H1 (cell line): ENCODE data around the gene FAM200B. TPM values are rescaled to one million over a fixed set of nuclear protein-coding genes. Genes with fewer than 3 reads are reported as not detected.

Experiments
- CTCF ChIA-PET: fragments of 300-600 bp; sonication (Branson Sonifier 250); formaldehyde crosslinking; loops from one replicate; lab custom pipeline; 2021; ENCODE audit not compliant: partially characterized antibody; lab: Charles Lee
- POLR2A ChIA-PET: fragments of 300-600 bp; sonication (Branson Sonifier 250); formaldehyde crosslinking; loops from one replicate; lab custom pipeline; 2021; ENCODE audit warnings: inconsistent platforms; ENCODE audit not compliant: partially characterized antibody; lab: Charles Lee
- DNase-seq, 2 experiments: peaks; one replicate each; pipeline versions ENCODE4 v3.0.0 to v3.0.0-alpha.2; 2010 to 2022; ENCODE audit warnings: low spot score in 2 of 2, low read depth in 1 of 2, mixed read lengths in 1 of 2
- FAIRE-seq: peaks from 2 replicates; lab custom pipeline; 2011; peaks lifted over from hg19 to GRCh38; lab: Jason Lieb, UNC
- H2AFZ ChIP-seq: 2 replicates; pipeline ENCODE4 v1.8.1; 2012; ENCODE audit warnings: low read length, inconsistent platforms
- H2AK5ac ChIP-seq: 2 replicates; pipeline ENCODE4 v1.6.1; 2013; ENCODE audit warnings: low read depth, low read length
- H2BK120ac ChIP-seq: replicated peaks from 2 replicates; pipeline ENCODE3; 2013; ENCODE audit warnings: low read depth, low read length, inconsistent platforms
- H2BK12ac ChIP-seq: 2 replicates; pipeline ENCODE4 v1.6.1; 2013; ENCODE audit warnings: low read depth, low read length
- H2BK15ac ChIP-seq: 2 replicates; pipeline ENCODE4 v1.6.1; 2013; ENCODE audit warnings: low read length
- H2BK20ac ChIP-seq: 2 replicates; pipeline ENCODE4 v1.6.1; 2013; ENCODE audit warnings: low read length
- H2BK5ac ChIP-seq: 2 replicates; pipeline ENCODE4 v1.6.1; 2013; ENCODE audit warnings: low read depth, low read length
- H3K14ac ChIP-seq: 2 replicates; pipeline ENCODE4 v1.6.1; 2013; ENCODE audit warnings: inconsistent platforms; ENCODE audit not compliant: insufficient read length
- H3K18ac ChIP-seq: 2 replicates; pipeline ENCODE4 v1.6.1; 2013; ENCODE audit warnings: low read length; ENCODE audit errors: extremely low read depth
- H3K23ac ChIP-seq: 2 replicates; pipeline ENCODE4 v1.6.1; 2013; ENCODE audit warnings: inconsistent platforms; ENCODE audit not compliant: insufficient read length
- H3K23me2 ChIP-seq: 2 replicates; pipeline ENCODE4 v1.6.1; 2013; ENCODE audit warnings: low read depth, low read length
- H3K27ac ChIP-seq: 2 replicates; pipeline ENCODE4 v1.6.1; 2011; ENCODE audit warnings: low read depth, low read length, inconsistent platforms
- H3K27me3 ChIP-seq, 4 experiments: replicated peaks in 1 of 4; 1 replicate in 1 of 4; 2 replicates in 3 of 4; pipeline versions ENCODE4 v1.6.1 to v1.8.1; 2011 to 2013; ENCODE audit warnings: low read length in 3 of 4, mild to moderate bottlenecking in 3 of 4, inconsistent platforms in 2 of 4, mixed read lengths in 2 of 4, moderate library complexity in 1 of 4; ENCODE audit not compliant: control insufficient read depth in 3 of 4, insufficient read depth in 3 of 4; ENCODE audit errors: extremely low read depth in 1 of 4
- H3K36me3 ChIP-seq, 4 experiments: 2 replicates each; pipeline versions ENCODE4 v1.6.1 to v1.8.1; 2011 to 2013; ENCODE audit warnings: mild to moderate bottlenecking in 4 of 4, low read length in 3 of 4, moderate library complexity in 2 of 4, control low read depth in 1 of 4, inconsistent platforms in 1 of 4; ENCODE audit not compliant: insufficient read depth in 4 of 4, control insufficient read depth in 2 of 4
- H3K4ac ChIP-seq: replicated peaks from 2 replicates; pipeline ENCODE3; 2013; ENCODE audit warnings: low read length, low read depth, mixed read lengths, inconsistent platforms; ENCODE audit not compliant: insufficient read length
- H3K4me1 ChIP-seq, 4 experiments: replicated peaks in 1 of 4; 1 replicate in 1 of 4; 2 replicates in 3 of 4; pipeline versions ENCODE4 v1.6.1 to v1.8.1; 2011 to 2013; ENCODE audit warnings: low read length in 3 of 4, inconsistent platforms in 2 of 4, mixed read lengths in 1 of 4; ENCODE audit not compliant: insufficient read depth in 4 of 4, control insufficient read depth in 3 of 4
- H3K4me2 ChIP-seq, 2 experiments: 2 replicates each; pipeline versions ENCODE4 v1.6.1 to v1.8.1; 2011 to 2013; ENCODE audit warnings: low read depth in 2 of 2, low read length in 2 of 2, control low read depth in 1 of 2, inconsistent platforms in 1 of 2, mild to moderate bottlenecking in 1 of 2; ENCODE audit not compliant: insufficient read depth in 1 of 2
- H3K4me3 ChIP-seq, 4 experiments: fragments of 200-600, 300-600 bp in 1 of 4; sonication (generic), shearing (Covaris generic), sonication (Bioruptor Twin) in 1 of 4; 2 replicates each; pipeline versions ENCODE4 v1.5.1 to v1.8.1; 2011 to 2016; ENCODE audit warnings: low read length in 4 of 4, low read depth in 3 of 4, control low read depth in 2 of 4, inconsistent platforms in 2 of 4, mild to moderate bottlenecking in 2 of 4, mixed read lengths in 1 of 4, moderate library complexity in 1 of 4; ENCODE audit not compliant: insufficient read depth in 2 of 4; ENCODE audit errors: extremely low read depth in 1 of 4
- H3K56ac ChIP-seq: replicated peaks from 2 replicates; pipeline ENCODE3; 2013; ENCODE audit warnings: low read depth, mild to moderate bottlenecking, mixed read lengths, low read length, inconsistent platforms; ENCODE audit not compliant: insufficient read length
- H3K79me1 ChIP-seq: 2 replicates; pipeline ENCODE4 v1.6.1; 2013; ENCODE audit warnings: low read depth, low read length, control low read depth
- H3K79me2 ChIP-seq, 2 experiments: 2 replicates each; pipeline versions ENCODE4 v1.6.1 to v1.8.1; 2012 to 2013; ENCODE audit warnings: low read length in 2 of 2, mild to moderate bottlenecking in 2 of 2, inconsistent platforms in 1 of 2; ENCODE audit not compliant: insufficient read depth in 2 of 2, control insufficient read depth in 1 of 2
- H3K9ac ChIP-seq, 4 experiments: replicated peaks in 1 of 4; 1 replicate in 1 of 4; 2 replicates in 3 of 4; pipeline versions ENCODE4 v1.6.1 to v1.8.1; 2011 to 2013; ENCODE audit warnings: low read depth in 3 of 4, low read length in 3 of 4, control low read depth in 2 of 4, mild to moderate bottlenecking in 2 of 4, moderate library complexity in 2 of 4, inconsistent platforms in 1 of 4; ENCODE audit errors: extremely low read depth in 1 of 4
- H3K9me3 ChIP-seq, 2 experiments: 2 replicates each; pipeline versions ENCODE4 v1.6.1 to v1.8.1; 2012 to 2013; ENCODE audit warnings: mild to moderate bottlenecking in 2 of 2, moderate library complexity in 2 of 2, control low read depth in 1 of 2, inconsistent platforms in 1 of 2, low read depth in 1 of 2, low read length in 1 of 2, mixed read lengths in 1 of 2; ENCODE audit not compliant: insufficient read depth in 2 of 2
- H4K20me1 ChIP-seq, 2 experiments: replicated peaks in 1 of 2; 2 replicates each; pipeline versions ENCODE3 to v1.8.1; 2011 to 2013; ENCODE audit warnings: inconsistent platforms in 2 of 2, low read length in 2 of 2, mild to moderate bottlenecking in 1 of 2; ENCODE audit not compliant: insufficient read depth in 2 of 2, control insufficient read depth in 1 of 2
- H4K5ac ChIP-seq: 2 replicates; pipeline ENCODE4 v1.6.1; 2013; ENCODE audit warnings: low read length, low read depth, mixed read lengths, inconsistent platforms; ENCODE audit not compliant: insufficient read length
- H4K8ac ChIP-seq: 2 replicates; pipeline ENCODE4 v1.8.0; 2013; ENCODE audit warnings: mild to moderate bottlenecking, moderate library complexity, low read length, inconsistent platforms; ENCODE audit not compliant: insufficient read depth; ENCODE audit errors: extremely low read depth
- H4K91ac ChIP-seq: replicated peaks from 2 replicates; pipeline ENCODE3; 2013; ENCODE audit warnings: low read length, mixed read lengths, inconsistent platforms; ENCODE audit not compliant: insufficient read length
- ATF3 ChIP-seq: IDR thresholded peaks from 2 replicates; pipeline ENCODE4 v1.6.1; 2011; ENCODE audit warnings: low read depth, mild to moderate bottlenecking, low read length; ENCODE audit not compliant: insufficient read depth
- CHD1 ChIP-seq: IDR thresholded peaks from 2 replicates; pipeline ENCODE4 v1.6.1; 2012; ENCODE audit warnings: low read depth, low read length, improper control_type of control experiment
- CREB1 ChIP-seq: IDR thresholded peaks from 2 replicates; pipeline ENCODE4 v1.6.1; 2012; ENCODE audit warnings: inconsistent platforms
- HDAC6 ChIP-seq: IDR thresholded peaks from one replicate; pipeline ENCODE4 v1.7.1; 2012; ENCODE audit warnings: low read depth, mild to moderate bottlenecking, inconsistent platforms, low read length, moderate library complexity
- NRF1 ChIP-seq: IDR thresholded peaks from 2 replicates; pipeline ENCODE4 v1.6.1; 2011; ENCODE audit warnings: mild to moderate bottlenecking, low read depth, low read length, improper control_type of control experiment
- POLR2A ChIP-seq, 2 experiments: IDR thresholded peaks; 1 replicate in 1 of 2; 2 replicates in 1 of 2; pipeline ENCODE4 v1.6.1; 2011; ENCODE audit warnings: low read depth in 2 of 2, low read length in 2 of 2, mild to moderate bottlenecking in 2 of 2; ENCODE audit errors: control extremely low read depth in 1 of 2
- TCF12 ChIP-seq: IDR thresholded peaks from 2 replicates; pipeline ENCODE4 v1.6.1; 2011; ENCODE audit warnings: low read depth, mild to moderate bottlenecking, low read length
- WGBS, 2 experiments: shearing (Covaris generic) in 1 of 2; methylation state at CpG; one replicate each; pipeline versions ENCODE4 v1.1.6 to v1.1.7; 2013 to 2015; ENCODE audit warnings: low lambda C conversion rate in 2 of 2, mixed read lengths in 2 of 2, inconsistent platforms in 1 of 2, low coverage in 1 of 2, missing lambda C conversion rate in 1 of 2; ENCODE audit not compliant: insufficient replicate concordance in 2 of 2, insufficient coverage in 1 of 2, insufficient read length in 1 of 2; ENCODE audit errors: extremely low coverage in 1 of 2, missing lambda C conversion rate in 1 of 2; 5-methylcytosine and 5-hydroxymethylcytosine counted together
- polyA plus RNA-seq, 7 experiments: library from polyadenylated mRNA; depleted of rRNA in 3 of 7; stranded (reverse) in 5 of 7; unstranded in 2 of 7; fragments of >200 nt in 5 of 7; fragments of 200-250 nt in 2 of 7; gene quantifications; 1 replicate in 5 of 7; 2 replicates in 1 of 7; 4 replicates in 1 of 7; pipeline versions ENCODE4 v1.2.1 to v1.2.3, GENCODE V29; 2011 to 2013; ENCODE audit warnings: missing spikeins in 2 of 7, mixed read lengths in 2 of 7
- total RNA-seq: library from RNA; stranded (reverse); fragmentation: NEBNext Ultra II Directional; extraction: Animal tissue kit (Norgen Biotek cat#: 25700); gene quantifications from 2 replicates; pipeline ENCODE4 v1.2.1, GENCODE V29; 2021

Gene FAM200B
- total and polyA plus RNA-seq, 2 of the 8 experiments (the other 6 are each of a cell fraction or from before 2014, with no cell fraction given), result 10.7 to 23.7 TPM

GRCh38 chr4:15668566-15669435 is 12.8 kb upstream of the FAM200B start:
- Histone ChIP-seq H4K91ac (no peak overlapping the region), H2BK120ac (no peak overlapping the region), H2AFZ (no peak overlapping the region), H4K20me1 (peaks cover 0 to 4% of the 10 kb centered on the region in 2 experiments), H2BK5ac (no peak overlapping the region), H3K18ac (no peak overlapping the region), H4K5ac (no peak overlapping the region), H3K36me3 (peaks cover 0 to 26% (median 8%) of the 10 kb centered on the region in 4 experiments; a peak in 6 of 8 replicates), H3K4me1 (no peaks in the 10 kb centered on the region), H3K9me3 (no peaks in the 10 kb centered on the region), H3K79me1 (no peaks in the 10 kb centered on the region), H3K23me2 (no peaks in the 10 kb centered on the region), H3K4me2 (no peak overlapping the region), H3K56ac (no peak overlapping the region), H3K14ac (no peak overlapping the region), H3K4me3 (no peak overlapping the region), H3K79me2 (peaks cover 0 to 19% of the 10 kb centered on the region in 2 experiments; a peak in 3 of 4 replicates), H3K23ac (no peak overlapping the region), H3K27ac (no peak overlapping the region), H4K8ac (no peak overlapping the region), H2BK15ac (no peak overlapping the region), H2BK12ac (no peak overlapping the region), H3K4ac (no peak overlapping the region)
- no peak for FAIRE-seq
- no peak for DNase-seq
- CTCF ChIA-PET, result no interaction called here
- no peak for TF ChIP-seq HDAC6
- TF ChIP-seq ATF3, result no peak
- TF ChIP-seq POLR2A (IDR thresholded peaks at IDR 0.05; ENCODE audit: control extremely low read depth in 1 of 2, low read depth in 2 of 2, low read length in 2 of 2), result no peak
- no peak for TF ChIP-seq CREB1
- TF ChIP-seq CHD1, result no peak
- no peak for TF ChIP-seq NRF1
- TF ChIP-seq TCF12, result no peak
- TF ChIP-seq, all 59 proteins: peak for 0
- no peak overlapping the region for H2BK20ac ChIP-seq
- H2AK5ac ChIP-seq, result no peak overlapping the region
- POLR2A ChIA-PET, result interaction anchor here (0.5 to 1.3 kb wide), 3 partner anchors 13 to 673 kb away, joined by 3 to 6 read pairs (median 4); partner anchors contain the start of gene FAM200B
- H3K27me3 ChIP-seq, result no peaks in the 10 kb centered on the region
- no peak overlapping the region for H3K9ac ChIP-seq
- 100% methylated on average over 1 of the region's 1 CpG; no CpG with 5 or more reads in 1 of the 2 experiments for WGBS, 2 experiments
